ENCODE data around the gene BEND3. TPM values are rescaled to one million over a fixed set of nuclear protein-coding genes. Genes with fewer than 3 reads are reported as not detected.

Gene BEND3
- total and polyA plus RNA-seq, 2 donors from 2014 or later: 1.1 to 3.6 TPM

GRCh38 chr6:107032051-107032450 is 83.3 kb downstream of the BEND3 start:
- DNase-seq (no peak), FAIRE-seq (no peak)
- no peak overlapping the region for H3K4me3 ChIP-seq (ENCODE audit: low read length in 3 of 3)
- no peaks in the 10 kb centered on the region for H3K27me3 ChIP-seq (ENCODE audit: control insufficient read depth, insufficient read depth, low read length)
- H3K27ac ChIP-seq (ENCODE audit: low read depth in 2 of 2, low read length in 2 of 2): no peak overlapping the region
- no peaks in the 10 kb centered on the region for H3K9me3 ChIP-seq (ENCODE audit: control insufficient read depth in 2 of 3, insufficient read depth in 1 of 3, low read length in 3 of 3)
- H3K9ac ChIP-seq (ENCODE audit: low read length in 3 of 3): no peak overlapping the region
- intact Hi-C loops (cut with DNase I): no loop called here
- TF ChIP-seq CTCF (IDR thresholded peaks at IDR 0.05; ENCODE audit: borderline replicate concordance, extremely low read depth, insufficient read depth): no peak
- H3K36me3 ChIP-seq (ENCODE audit: control insufficient read depth in 2 of 3, insufficient read depth in 3 of 3, low read length in 3 of 3): peaks cover 0 to 7% (median 2%) of the 10 kb centered on the region in 3 donors
- peaks cover 0 to 8% (median 0%) of the 10 kb centered on the region in 3 donors for H3K4me1 ChIP-seq (ENCODE audit: control insufficient read depth in 2 of 3, insufficient read depth in 2 of 3, low read depth in 1 of 3, low read length in 3 of 3)

GRCh38 chr6:107030151-107030550 is 85.2 kb downstream of the BEND3 start:
- TF ChIP-seq CTCF (IDR thresholded peaks at IDR 0.05; ENCODE audit: borderline replicate concordance, extremely low read depth, insufficient read depth): no peak
- Histone ChIP-seq H3K27me3 (ENCODE audit: control insufficient read depth, insufficient read depth, low read length) (no peaks in the 10 kb centered on the region), H3K36me3 (ENCODE audit: control insufficient read depth in 2 of 3, insufficient read depth in 3 of 3, low read length in 3 of 3) (peaks cover 0 to 7% (median 2%) of the 10 kb centered on the region in 3 donors), H3K27ac (ENCODE audit: low read depth in 2 of 2, low read length in 2 of 2) (no peak overlapping the region), H3K9me3 (ENCODE audit: control insufficient read depth in 2 of 3, insufficient read depth in 1 of 3, low read length in 3 of 3) (no peaks in the 10 kb centered on the region), H3K4me1 (ENCODE audit: control insufficient read depth in 2 of 3, insufficient read depth in 2 of 3, low read depth in 1 of 3, low read length in 3 of 3) (peaks cover 0 to 8% (median 0%) of the 10 kb centered on the region in 3 donors), H3K9ac (ENCODE audit: low read length in 3 of 3) (no peak overlapping the region), H3K4me3 (ENCODE audit: low read length in 3 of 3) (no peak overlapping the region)
- DNase-seq: no peak
- intact Hi-C loops (cut with DNase I): no loop called here
- FAIRE-seq: no peak

- H3K36me3 ChIP-seq (ENCODE audit: control insufficient read depth in 2 of 3, insufficient read depth in 3 of 3, low read length in 3 of 3): peaks cover 0 to 7% (median 2%) of the 10 kb centered on the region in 3 donors
- no peaks in the 10 kb centered on the region for H3K27me3 ChIP-seq (ENCODE audit: control insufficient read depth, insufficient read depth, low read length)
- no peak for TF ChIP-seq CTCF (IDR thresholded peaks at IDR 0.05; ENCODE audit: borderline replicate concordance, extremely low read depth, insufficient read depth)
- DNase-seq (no peak), FAIRE-seq (no peak)
- H3K4me1 ChIP-seq (ENCODE audit: control insufficient read depth in 2 of 3, insufficient read depth in 2 of 3, low read depth in 1 of 3, low read length in 3 of 3): peaks cover 0 to 8% (median 0%) of the 10 kb centered on the region in 3 donors
- no peak overlapping the region for H3K4me3 ChIP-seq (ENCODE audit: low read length in 3 of 3)
- H3K27ac ChIP-seq (ENCODE audit: low read depth in 2 of 2, low read length in 2 of 2): no peak overlapping the region
- H3K9me3 ChIP-seq (ENCODE audit: control insufficient read depth in 2 of 3, insufficient read depth in 1 of 3, low read length in 3 of 3): no peaks in the 10 kb centered on the region
- H3K9ac ChIP-seq (ENCODE audit: low read length in 3 of 3): no peak overlapping the region
- intact Hi-C loops (cut with DNase I): no loop called here
These were observed 88.3 kb downstream of the BEND3 start for GRCh38 chr6:107026965-107027364.

All from kidney (tissue), 14 donors.